Measurements from ENCODE around the gene COLEC12.
"Not testable (repeated sequence)": the region's sequence is repeated elsewhere in the genome, so short reads cannot be mapped to it uniquely, and the experiment has no call there.

Gene COLEC12

GRCh38 chr18:408367-408766 is 92.1 kb downstream of the COLEC12 start:
- DNase-seq (ENCODE audit: low spot score) = no peak

- no peak for DNase-seq (ENCODE audit: low spot score)
Measured at GRCh38 chr18:407626-408224, 92.8 kb downstream of the COLEC12 start.

GRCh38 chr18:407191-407590 is 93.3 kb downstream of the COLEC12 start:
- no peak for DNase-seq (ENCODE audit: low spot score)

- DNase-seq (ENCODE audit: low spot score) = no peak
Measured at GRCh38 chr18:406677-407076, 93.8 kb downstream of the COLEC12 start.

- DNase-seq (ENCODE audit: low spot score) = not testable (repeated sequence)
Measured at GRCh38 chr18:405006-405405, 95.5 kb downstream of the COLEC12 start.

GRCh38 chr18:404061-404636 is 96.4 kb downstream of the COLEC12 start:
- no peak for DNase-seq (ENCODE audit: low spot score)

- DNase-seq (ENCODE audit: low spot score) = no peak
Measured at GRCh38 chr18:402129-402528, 98.4 kb downstream of the COLEC12 start.

- no peak for DNase-seq (ENCODE audit: low spot score)
Measured at GRCh38 chr18:400456-400855, 100.0 kb downstream of the COLEC12 start.

GRCh38 chr18:399631-400135 is 100.8 kb downstream of the COLEC12 start:
- DNase-seq (ENCODE audit: low spot score) = no peak

GRCh38 chr18:398935-399630 is 101.4 kb downstream of the COLEC12 start:
- no peak for DNase-seq (ENCODE audit: low spot score)

GRCh38 chr18:396556-396955 is 103.9 kb downstream of the COLEC12 start:
- no peak for DNase-seq (ENCODE audit: low spot score)

GRCh38 chr18:396251-396555 is 104.3 kb downstream of the COLEC12 start:
- no peak for DNase-seq (ENCODE audit: low spot score)

GRCh38 chr18:395456-396250 is 104.8 kb downstream of the COLEC12 start:
- no peak for DNase-seq (ENCODE audit: low spot score)

- no peak for DNase-seq (ENCODE audit: low spot score)
Measured at GRCh38 chr18:394987-395362, 105.5 kb downstream of the COLEC12 start.

- DNase-seq (ENCODE audit: low spot score) = no peak
Measured at GRCh38 chr18:394262-394986, 106.1 kb downstream of the COLEC12 start.

GRCh38 chr18:393574-393957 is 106.9 kb downstream of the COLEC12 start:
- no peak for DNase-seq (ENCODE audit: low spot score)

- DNase-seq (ENCODE audit: low spot score) = no peak
Measured at GRCh38 chr18:392928-393573, 107.5 kb downstream of the COLEC12 start.

GRCh38 chr18:390741-391478 is 109.6 kb downstream of the COLEC12 start:
- DNase-seq (ENCODE audit: low spot score) = no peak

GRCh38 chr18:389658-390357 is 110.7 kb downstream of the COLEC12 start:
- no peak for DNase-seq (ENCODE audit: low spot score)

GRCh38 chr18:388200-388599 is 112.3 kb downstream of the COLEC12 start:
- no peak for DNase-seq (ENCODE audit: low spot score)

Data from kidney capillary endothelial cell (primary cell).